ENCODE data around the gene C1orf185. TPM values are rescaled to one million over a fixed set of nuclear protein-coding genes. Genes with fewer than 3 reads are reported as not detected.

C1orf185 gene
- total and polyA plus RNA-seq, 2 of the 4 experiments (the other 2 are of a cell fraction) = not detected

DNA sequence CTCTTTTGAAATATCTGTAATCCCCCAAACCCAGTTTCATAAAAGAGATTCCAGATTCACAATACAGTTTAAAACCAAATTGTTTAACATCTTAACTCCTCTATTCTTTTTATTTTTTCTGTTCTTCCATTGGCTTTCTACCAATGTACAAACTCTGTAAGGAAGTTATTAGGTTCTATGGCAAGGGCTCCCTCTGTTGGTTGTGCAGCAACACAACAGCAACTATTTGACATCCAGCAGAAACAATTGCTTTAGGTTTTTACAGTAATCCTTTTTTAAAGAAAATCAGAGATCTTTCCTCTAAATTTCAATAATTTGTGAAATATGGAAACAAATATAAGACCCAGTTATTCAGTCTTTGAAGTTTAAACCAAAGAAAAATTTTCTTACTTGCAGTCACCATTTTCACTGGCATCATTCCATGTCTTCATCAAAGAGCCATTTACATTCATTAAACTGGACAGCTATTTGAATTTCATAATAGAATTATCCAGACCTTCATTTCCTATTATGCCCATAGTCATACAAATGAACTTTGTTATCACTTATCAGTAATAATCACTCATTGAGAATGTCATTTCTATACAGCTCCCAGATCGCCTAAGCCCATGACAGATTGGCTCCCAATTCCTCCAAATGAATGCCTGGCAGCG, 87.5 kb downstream of the C1orf185 start:
- Histone ChIP-seq H3K56ac (ENCODE audit: extremely low read depth, insufficient read depth, low read length) (no peak overlapping the region), H3K9ac (ENCODE audit: low read depth, low read length) (no peak overlapping the region), H3K23ac (ENCODE audit: low read depth, low read length) (no peak overlapping the region), H3K9me1 (ENCODE audit: insufficient read depth, low read length) (no peaks in the 10 kb centered on the region), H2AK5ac (ENCODE audit: low read depth, low read length) (no peak overlapping the region), H3K9me3 (ENCODE audit: control insufficient read depth, insufficient read depth, low read length) (no peaks in the 10 kb centered on the region), H3K36me3 (ENCODE audit: control insufficient read depth, insufficient read depth, low read length) (no peaks in the 10 kb centered on the region), H2BK5ac (ENCODE audit: low read depth, low read length, poor library complexity, severe bottlenecking) (no peak overlapping the region), H2AK9ac (replicated peaks; ENCODE audit: low read depth, low read length, poor library complexity) (no peak overlapping the region), H3K14ac (replicated peaks; ENCODE audit: low read depth, low read length) (no peak overlapping the region), H3K4me2 (ENCODE audit: low read depth, low read length) (no peak overlapping the region), H2BK15ac (ENCODE audit: low read depth, low read length) (no peak overlapping the region), H3K27me3 (ENCODE audit: control insufficient read depth, insufficient read depth, low read length) (no peaks in the 10 kb centered on the region; the same call in 1 of the 2 replicates), H2BK20ac (ENCODE audit: low read depth, low read length) (no peak overlapping the region), H2AFZ (replicated peaks; ENCODE audit: low read length, poor library complexity) (no peak overlapping the region), H3K18ac (ENCODE audit: low read depth, low read length) (no peak overlapping the region), H4K5ac (ENCODE audit: low read depth, low read length) (no peak overlapping the region), H2BK120ac (ENCODE audit: low read depth, low read length) (no peak overlapping the region), H4K20me1 (ENCODE audit: insufficient read depth, low read length) (no peaks in the 10 kb centered on the region), H3K4ac (ENCODE audit: low read depth, low read length) (no peak overlapping the region), H3K4me3 (ENCODE audit: insufficient read depth, low read depth, low read length) (no peak overlapping the region), H3K79me1 (ENCODE audit: low read depth in 1 of 2, low read length in 2 of 2) (no peaks in the 10 kb centered on the region), H4K8ac (ENCODE audit: low read depth in 2 of 2, low read length in 2 of 2) (no peak overlapping the region), H3K4me1 (ENCODE audit: control insufficient read depth, insufficient read depth, low read length) (no peaks in the 10 kb centered on the region), H4K91ac (ENCODE audit: insufficient read depth, low read depth, low read length) (no peak overlapping the region), H3K27ac (ENCODE audit: insufficient read depth, low read length) (no peak overlapping the region)
- POLR2A ChIA-PET (ENCODE audit: unreplicated experiment) = interaction anchor here (0.8 kb wide), 1 partner anchor 9 kb away, joined by 6 read pairs; no protein-coding TSS in a partner anchor
- peak; percentile 79 for DNase-seq
- CTCF ChIA-PET = interaction anchor here (0.6 to 4.1 kb wide), 12 partner anchors 8 to 529 kb away, joined by 3 to 21 read pairs (median 3); no protein-coding TSS in a partner anchor
- dilution Hi-C loops (cut with HindIII; ENCODE audit: low sequenced_read_pairs, unreplicated experiment) = no loop called here
- no CpG with 5 or more reads among the region's 2 CpGs for WGBS, 2 experiments (ENCODE audit: extremely low coverage in 2 of 2, insufficient read length in 1 of 2)
- in situ Hi-C loops (cut with MboI; ENCODE audit: low sequenced_read_pairs) = loop anchor here (5.0 to 25.0 kb wide), 4 partner anchors 53 to 827 kb away; no protein-coding TSS in a partner anchor
- intact Hi-C loops (cut with micrococcal nuclease) = loop anchor here (1.0 to 5.0 kb wide), 8 partner anchors 102 to 822 kb away; no protein-coding TSS in a partner anchor
- ATAC-seq (ENCODE audit: low read depth) = peak; percentile 72
- BruUV-seq (replicated peaks) = no TSS peak
- TF ChIP-seq NFE2L2 (IDR thresholded peaks at IDR 0.05; ENCODE audit: low read depth, low read length) = no peak
- TF ChIP-seq, protein P1, sequence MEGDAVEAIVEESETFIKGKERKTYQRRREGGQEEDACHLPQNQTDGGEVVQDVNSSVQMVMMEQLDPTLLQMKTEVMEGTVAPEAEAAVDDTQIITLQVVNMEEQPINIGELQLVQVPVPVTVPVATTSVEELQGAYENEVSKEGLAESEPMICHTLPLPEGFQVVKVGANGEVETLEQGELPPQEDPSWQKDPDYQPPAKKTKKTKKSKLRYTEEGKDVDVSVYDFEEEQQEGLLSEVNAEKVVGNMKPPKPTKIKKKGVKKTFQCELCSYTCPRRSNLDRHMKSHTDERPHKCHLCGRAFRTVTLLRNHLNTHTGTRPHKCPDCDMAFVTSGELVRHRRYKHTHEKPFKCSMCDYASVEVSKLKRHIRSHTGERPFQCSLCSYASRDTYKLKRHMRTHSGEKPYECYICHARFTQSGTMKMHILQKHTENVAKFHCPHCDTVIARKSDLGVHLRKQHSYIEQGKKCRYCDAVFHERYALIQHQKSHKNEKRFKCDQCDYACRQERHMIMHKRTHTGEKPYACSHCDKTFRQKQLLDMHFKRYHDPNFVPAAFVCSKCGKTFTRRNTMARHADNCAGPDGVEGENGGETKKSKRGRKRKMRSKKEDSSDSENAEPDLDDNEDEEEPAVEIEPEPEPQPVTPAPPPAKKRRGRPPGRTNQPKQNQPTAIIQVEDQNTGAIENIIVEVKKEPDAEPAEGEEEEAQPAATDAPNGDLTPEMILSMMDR (conservative IDR thresholded peaks at IDR 0.05; ENCODE audit: low read depth, low read length) = peak; percentile 98
- TF ChIP-seq MAZ (IDR thresholded peaks at IDR 0.05; ENCODE audit: borderline replicate concordance, low read depth, low read length) = no peak
- peak; percentile 85 for TF ChIP-seq RAD21 (IDR thresholded peaks at IDR 0.05; ENCODE audit: low read length)
- no peak for TF ChIP-seq USF2 (IDR thresholded peaks at IDR 0.05; ENCODE audit: low read depth, low read length)
- no peak for TF ChIP-seq CHD1 (IDR thresholded peaks at IDR 0.05; ENCODE audit: low read depth, low read length)
- no peak for TF ChIP-seq ELK1 (IDR thresholded peaks at IDR 0.05; ENCODE audit: borderline replicate concordance, low read depth, low read length)
- no peak for TF ChIP-seq RFX5 (IDR thresholded peaks at IDR 0.05; ENCODE audit: low read depth, low read length)
- peak; percentile 92 for TF ChIP-seq SMC3 (IDR thresholded peaks at IDR 0.05; ENCODE audit: low read depth, low read length)
- TF ChIP-seq POLR2A (IDR thresholded peaks at IDR 0.05; ENCODE audit: low read depth, low read length) = 0 out of 2 replicates have a peak, but pooled peaks have one; percentile 28
- TF ChIP-seq RCOR1 (IDR thresholded peaks at IDR 0.05; ENCODE audit: insufficient replicate concordance, low read length) = no peak
- TF ChIP-seq MXI1 (IDR thresholded peaks at IDR 0.05; ENCODE audit: borderline replicate concordance, low read depth, low read length) = no peak
- no peak for TF ChIP-seq BHLHE40 (IDR thresholded peaks at IDR 0.05; ENCODE audit: low read depth, low read length)
- TF ChIP-seq FOS (IDR thresholded peaks at IDR 0.05; ENCODE audit: low read depth, low read length) = no peak
- no peak for TF ChIP-seq CEBPB (IDR thresholded peaks at IDR 0.05; ENCODE audit: low read depth, low read length)
